Spleen (tissue), 7 donors: ENCODE measurements around the gene ZFYVE27.

ENCODE experiments used
- CTCF ChIP-seq, 11 experiments: fragments of 200-600 bp in 7 of 11; fragments of 450-650 bp in 4 of 11; sonication (generic) in 4 of 11; IDR thresholded peaks in 8 of 11; conservative IDR thresholded peaks in 3 of 11; 1 replicate in 7 of 11; 2 replicates in 4 of 11; pipeline versions ENCODE4 v1.4.0 to v1.8.0; 2016 to 2021; ENCODE audit warnings: antibody characterized with exemption in 11 of 11, inconsistent platforms in 4 of 11, mild to moderate bottlenecking in 1 of 11
- POLR2A ChIP-seq, 3 donors: fragments of 450-650 bp; IDR thresholded peaks; one replicate each; pipeline ENCODE4 v1.5.1; 2017; ENCODE audit warnings: antibody characterized with exemption in 3 of 3, mild to moderate bottlenecking in 1 of 3
- POLR2AphosphoS5 ChIP-seq, 3 donors: sonication (generic); formaldehyde crosslinking; IDR thresholded peaks; one replicate each; pipeline ENCODE4 v1.5.1; 2017; ENCODE audit warnings: antibody characterized with exemption in 3 of 3
- donor health status: DM: no; HTN: no; CAD: no; lungs with moderate emphysema.
- donor health status: DM: no; HTN: no; CAD: no.
- donor health status: DM: no; HTN: no; CAD: no.

GRCh38 chr10:97796651-97797050 lies 59.7 kb downstream of the ZFYVE27 start:
- TF ChIP-seq CTCF (IDR thresholded peaks at IDR 0.05 in 8 of 11, conservative IDR thresholded peaks at IDR 0.05 in 3 of 11) = no peak
- no peak for TF ChIP-seq POLR2A (IDR thresholded peaks at IDR 0.05)
- no peak for TF ChIP-seq POLR2AphosphoS5 (IDR thresholded peaks at IDR 0.05)
